Measurements from ENCODE around the gene FAM107B.

The FAM107B gene

DNA sequence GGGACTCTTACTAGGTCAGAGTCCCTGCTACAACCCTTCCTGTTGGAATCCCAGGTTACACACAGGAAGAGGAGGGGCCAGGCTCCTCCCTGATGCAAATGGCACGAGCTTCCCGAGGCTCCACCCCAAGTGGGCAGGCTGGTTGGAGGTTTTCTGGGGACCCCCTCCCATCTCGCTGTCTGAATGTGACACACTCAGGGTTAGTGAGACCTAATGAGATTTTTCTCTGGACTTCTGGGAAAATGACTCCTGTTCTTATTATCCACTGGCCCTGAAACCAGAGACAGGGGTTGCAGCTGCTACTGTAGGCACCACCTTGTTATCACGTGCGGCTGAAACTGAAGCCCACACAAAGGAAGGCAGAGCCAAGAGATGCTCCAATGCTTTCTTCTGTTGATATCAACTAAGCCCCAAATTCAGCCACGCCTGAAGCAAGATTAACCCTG, 103.3 kb downstream of the FAM107B start:
- DNase-seq (ENCODE audit: extremely low read depth, low read depth) = peak; percentile 37
- H3K4me3 ChIP-seq (replicated peaks; ENCODE audit: low read depth, low read length) = peak overlapping the region; percentile 28
- TF ChIP-seq, protein P1, sequence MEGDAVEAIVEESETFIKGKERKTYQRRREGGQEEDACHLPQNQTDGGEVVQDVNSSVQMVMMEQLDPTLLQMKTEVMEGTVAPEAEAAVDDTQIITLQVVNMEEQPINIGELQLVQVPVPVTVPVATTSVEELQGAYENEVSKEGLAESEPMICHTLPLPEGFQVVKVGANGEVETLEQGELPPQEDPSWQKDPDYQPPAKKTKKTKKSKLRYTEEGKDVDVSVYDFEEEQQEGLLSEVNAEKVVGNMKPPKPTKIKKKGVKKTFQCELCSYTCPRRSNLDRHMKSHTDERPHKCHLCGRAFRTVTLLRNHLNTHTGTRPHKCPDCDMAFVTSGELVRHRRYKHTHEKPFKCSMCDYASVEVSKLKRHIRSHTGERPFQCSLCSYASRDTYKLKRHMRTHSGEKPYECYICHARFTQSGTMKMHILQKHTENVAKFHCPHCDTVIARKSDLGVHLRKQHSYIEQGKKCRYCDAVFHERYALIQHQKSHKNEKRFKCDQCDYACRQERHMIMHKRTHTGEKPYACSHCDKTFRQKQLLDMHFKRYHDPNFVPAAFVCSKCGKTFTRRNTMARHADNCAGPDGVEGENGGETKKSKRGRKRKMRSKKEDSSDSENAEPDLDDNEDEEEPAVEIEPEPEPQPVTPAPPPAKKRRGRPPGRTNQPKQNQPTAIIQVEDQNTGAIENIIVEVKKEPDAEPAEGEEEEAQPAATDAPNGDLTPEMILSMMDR (IDR thresholded peaks at IDR 0.05; ENCODE audit: low read depth, low read length, missing control alignments) = no peak

DNA sequence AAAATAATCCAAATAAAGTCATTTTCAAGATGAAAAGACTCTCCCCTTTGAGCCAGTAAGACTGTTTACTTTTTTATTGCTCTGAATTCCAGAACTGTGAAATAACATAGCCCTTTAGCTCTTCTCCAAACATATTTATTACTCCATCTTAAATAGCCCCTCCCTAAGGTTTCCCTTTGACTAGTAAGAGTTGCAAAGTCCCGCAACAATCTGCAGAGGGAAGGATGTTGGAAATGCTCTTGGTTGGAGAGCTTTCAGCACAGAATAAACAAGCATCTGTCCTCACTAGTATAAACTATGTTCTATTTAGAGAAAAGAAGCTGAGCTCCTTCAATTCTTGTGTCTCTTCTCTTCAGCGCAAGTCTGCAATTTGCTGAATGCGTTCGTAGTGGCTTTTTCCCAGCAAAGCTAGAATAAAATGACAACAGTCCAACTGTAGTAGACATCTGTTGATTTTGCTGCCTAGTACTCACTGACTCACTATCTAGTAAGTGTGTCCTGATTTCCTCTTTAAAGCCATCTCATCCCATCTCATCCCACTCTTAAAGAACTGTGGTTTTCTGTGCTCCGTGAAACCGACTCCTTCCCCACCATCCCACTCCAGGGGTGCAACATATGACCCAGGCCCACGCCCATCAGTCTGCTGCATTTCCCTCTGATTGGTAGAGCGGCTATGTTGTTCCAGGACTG, 104.0 kb downstream of the FAM107B start:
- TF ChIP-seq, protein P1 (IDR thresholded peaks at IDR 0.05; ENCODE audit: low read depth, low read length, missing control alignments) = no peak
- H3K4me3 ChIP-seq (replicated peaks; ENCODE audit: low read depth, low read length) = peak overlapping the region; percentile 28
- DNase-seq (ENCODE audit: extremely low read depth, low read depth) = peak; percentile 36

DNA sequence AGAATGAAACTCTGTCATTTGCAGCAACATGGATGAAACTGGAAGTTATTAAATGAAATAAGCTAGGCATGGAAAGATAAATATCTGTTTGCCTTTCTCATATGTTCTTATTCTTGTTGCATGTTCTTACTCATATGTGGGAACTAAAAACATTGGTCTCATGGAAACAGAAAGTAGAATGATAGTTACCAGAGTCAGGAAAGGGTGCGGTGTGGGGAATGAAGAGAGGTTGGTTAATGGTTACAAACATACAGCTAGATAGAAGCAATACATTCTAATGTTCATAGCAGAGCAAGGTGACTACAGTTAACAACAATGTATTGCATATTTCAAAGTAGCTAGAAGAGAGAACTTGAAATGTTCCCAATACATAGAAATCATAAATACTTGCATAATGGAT, 105.1 kb downstream of the FAM107B start:
- no peak overlapping the region for H3K4me3 ChIP-seq (replicated peaks; ENCODE audit: low read depth, low read length)
- DNase-seq (ENCODE audit: extremely low read depth, low read depth) = no peak
- TF ChIP-seq, protein P1 (IDR thresholded peaks at IDR 0.05; ENCODE audit: low read depth, low read length, missing control alignments) = no peak

DNA sequence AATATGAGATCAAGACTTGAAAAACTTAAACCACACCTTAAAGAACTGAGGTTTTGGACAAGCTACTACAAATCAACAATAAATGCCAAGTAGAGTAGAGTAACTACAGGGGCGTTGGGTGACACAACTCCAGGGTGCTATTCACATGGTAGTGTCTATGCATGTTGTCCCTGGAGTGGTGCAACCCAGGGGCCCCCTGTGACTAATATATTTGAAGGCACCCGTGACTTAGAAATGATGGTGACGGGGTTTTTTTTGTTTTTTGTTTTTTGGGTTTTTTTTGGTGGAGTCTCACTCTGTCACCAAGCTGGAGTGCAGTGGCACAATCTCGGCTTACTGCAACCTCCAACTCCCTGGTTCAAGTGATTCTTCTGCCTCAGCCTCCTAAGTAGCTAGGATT, 106.9 kb downstream of the FAM107B start:
- no peak overlapping the region for H3K4me3 ChIP-seq (replicated peaks; ENCODE audit: low read depth, low read length)
- no peak for DNase-seq (ENCODE audit: extremely low read depth, low read depth)
- TF ChIP-seq, protein P1 (IDR thresholded peaks at IDR 0.05; ENCODE audit: low read depth, low read length, missing control alignments) = no peak

DNA sequence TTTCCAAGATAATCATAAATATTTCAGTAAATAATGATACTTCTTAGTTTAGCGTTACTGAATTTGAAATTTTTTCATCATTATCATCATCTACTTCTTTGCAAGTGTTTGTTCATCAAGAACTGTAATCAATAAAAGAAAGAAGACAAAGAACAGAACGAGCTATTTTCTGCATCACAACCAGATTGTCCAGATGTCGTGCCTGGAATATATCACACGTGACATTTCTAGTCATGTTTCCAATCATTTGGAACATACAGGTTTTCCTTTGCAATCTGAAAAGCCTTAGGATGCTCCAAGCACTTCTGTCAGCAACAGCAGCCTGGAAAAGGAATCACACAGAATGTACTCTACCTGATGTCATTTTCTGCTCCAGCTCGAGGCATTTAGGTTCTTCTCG, 107.4 kb downstream of the FAM107B start:
- DNase-seq (ENCODE audit: extremely low read depth, low read depth) = no peak

DNA sequence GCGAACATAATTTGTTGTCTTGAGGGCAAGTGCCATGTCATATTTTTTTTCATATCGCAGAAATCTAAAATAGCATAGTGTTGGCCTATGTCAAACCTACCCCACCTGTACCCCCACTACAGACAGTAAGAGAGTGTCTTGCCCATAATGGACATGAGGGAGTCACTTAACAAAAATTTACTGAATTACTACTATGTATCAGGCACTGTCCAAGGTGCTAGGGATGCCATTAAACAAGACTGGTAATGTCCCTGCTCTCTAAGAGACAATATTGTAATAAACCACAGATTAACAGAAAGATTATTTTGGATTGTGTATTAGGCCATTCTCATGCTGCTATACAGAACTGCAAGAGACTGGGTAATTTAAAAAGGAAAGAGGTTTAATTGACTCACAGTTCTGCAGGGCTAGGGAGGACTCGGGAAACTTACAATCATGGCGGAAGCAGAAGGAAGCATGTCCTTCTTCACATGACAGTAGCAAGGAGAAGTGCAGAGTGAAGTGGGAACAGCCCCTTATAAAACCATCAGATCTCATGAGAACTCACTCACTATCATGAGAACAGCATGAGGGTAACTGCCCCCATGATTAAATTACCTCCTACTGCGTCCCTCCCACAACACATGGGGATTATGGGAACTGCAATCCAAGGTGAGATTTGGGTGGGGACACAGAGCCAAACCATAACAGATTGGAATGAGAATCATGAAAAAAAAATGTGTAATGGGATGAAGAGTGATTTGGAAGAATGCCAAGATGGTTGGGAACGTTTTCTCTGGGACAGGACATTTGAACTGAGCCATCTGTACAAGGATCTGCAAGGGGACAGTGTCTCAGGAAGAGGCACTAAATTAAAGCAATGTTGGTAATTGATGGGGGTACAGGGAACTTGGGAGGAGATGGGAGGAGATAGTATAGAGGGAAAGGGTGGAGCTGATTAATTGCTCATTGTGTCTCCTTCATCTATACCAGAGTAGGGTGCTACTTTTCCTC, 108.5 kb downstream of the FAM107B start:
- H3K4me3 ChIP-seq (replicated peaks; ENCODE audit: low read depth, low read length) = no peak overlapping the region
- no peak for DNase-seq (ENCODE audit: extremely low read depth, low read depth)
- TF ChIP-seq, protein P1 (IDR thresholded peaks at IDR 0.05; ENCODE audit: low read depth, low read length, missing control alignments) = no peak

More for the DNA sequence above, 107.4 kb downstream of the FAM107B start:
- TF ChIP-seq, protein P1 (IDR thresholded peaks at IDR 0.05; ENCODE audit: low read depth, low read length, missing control alignments) = no peak
- no peak overlapping the region for H3K4me3 ChIP-seq (replicated peaks; ENCODE audit: low read depth, low read length)

Measured in HFF-Myc (cell line).